HEK293 (cell line): ENCODE data around the gene CBX5.
A peak's percentile ranks its signal among the peaks of the same experiment; 100 is the strongest.

Experiments used
- CTCF ChIA-PET: fragments of 350-600 bp; formaldehyde crosslinking; extraction: SDS; loops from one replicate; lab custom pipeline; 2021; ENCODE audit warnings: antibody characterized with exemption; lab: Yijun Ruan, JAX
- POLR2A ChIA-PET: fragments of 300-600 bp; formaldehyde crosslinking; extraction: SDS; loops from one replicate; lab custom pipeline; 2020; ENCODE audit warnings: antibody characterized with exemption, inconsistent platforms; lab: Yijun Ruan, JAX
- H3K27ac ChIP-seq: fragments of 200-500 bp; sonication (Bioruptor generic); 2 replicates; pipeline ENCODE4 v1.5.1; 2014; ENCODE audit warnings: low read depth, low read length, control low read depth, inconsistent platforms; ENCODE audit errors: extremely low read depth
- H3K36me3 ChIP-seq, 2 experiments: fragments of 200-500 bp in 1 of 2; sonication (Bioruptor generic) in 1 of 2; 1 replicate in 1 of 2; 2 replicates in 1 of 2; pipeline ENCODE4 v1.5.1; 2014 to 2017; ENCODE audit warnings: inconsistent platforms in 2 of 2, low read length in 2 of 2; ENCODE audit not compliant: control insufficient read depth in 2 of 2, insufficient read depth in 1 of 2
- H3K4me1 ChIP-seq: fragments of 200-500 bp; sonication (Bioruptor generic); 2 replicates; pipeline ENCODE4 v1.5.1; 2014; ENCODE audit warnings: mild to moderate bottlenecking, low read length, inconsistent platforms; ENCODE audit not compliant: control insufficient read depth, insufficient read depth
- H3K4me3 ChIP-seq: 2 replicates; pipeline ENCODE4 v1.5.1; 2011; ENCODE audit warnings: low read depth, mild to moderate bottlenecking, control low read depth, low read length, moderate library complexity
- H3K9me3 ChIP-seq: fragments of 200-500 bp; sonication (Bioruptor generic); 2 replicates; pipeline ENCODE4 v1.5.1; 2014; ENCODE audit warnings: low read depth, low read length, inconsistent platforms; ENCODE audit not compliant: control insufficient read depth, insufficient read depth
- CTCF ChIP-seq: fragments of 450-650 bp; formaldehyde crosslinking; IDR thresholded peaks from 2 replicates; pipeline ENCODE4 v1.5.1; 2016; ENCODE audit warnings: missing biosample characterization, missing genetic modification characterization
- GLIS1 ChIP-seq: fragments of 450-650 bp; formaldehyde crosslinking; IDR thresholded peaks from 2 replicates; pipeline ENCODE4 v1.5.1; 2016; ENCODE audit warnings: missing biosample characterization, missing genetic modification characterization
- IKZF3 ChIP-seq: fragments of 450-650 bp; IDR thresholded peaks from 2 replicates; pipeline ENCODE4 v1.5.0; 2018; ENCODE audit warnings: missing biosample characterization, mild to moderate bottlenecking, missing genetic modification characterization, moderate library complexity
- KLF1 ChIP-seq: fragments of 450-650 bp; formaldehyde crosslinking; IDR thresholded peaks from 2 replicates; pipeline ENCODE4 v1.5.1; 2016; ENCODE audit warnings: missing biosample characterization, missing genetic modification characterization
- MEIS1 ChIP-seq: sonication (generic); formaldehyde crosslinking; IDR thresholded peaks from 2 replicates; pipeline ENCODE4 v1.8.1; 2022; ENCODE audit warnings: missing genetic modification reagents, mild to moderate bottlenecking, borderline replicate concordance
- MZF1 ChIP-seq: fragments of 450-650 bp; formaldehyde crosslinking; IDR thresholded peaks from 2 replicates; pipeline ENCODE4 v1.5.1; 2017; ENCODE audit warnings: missing biosample characterization, missing genetic modification characterization, borderline replicate concordance
- OSR2 ChIP-seq: fragments of 450-650 bp; formaldehyde crosslinking; IDR thresholded peaks from 2 replicates; pipeline ENCODE4 v1.5.1; 2016; ENCODE audit warnings: missing biosample characterization, missing genetic modification characterization
- REPIN1 ChIP-seq: fragments of 450-650 bp; formaldehyde crosslinking; IDR thresholded peaks from 2 replicates; pipeline ENCODE4 v1.5.1; 2017; ENCODE audit warnings: missing biosample characterization, missing genetic modification characterization, low read depth
- SCRT2 ChIP-seq: fragments of 450-650 bp; formaldehyde crosslinking; IDR thresholded peaks from 2 replicates; pipeline ENCODE4 v1.5.1; 2016; ENCODE audit warnings: missing biosample characterization, missing genetic modification characterization
- SP2 ChIP-seq: fragments of 450-650 bp; formaldehyde crosslinking; IDR thresholded peaks from 2 replicates; pipeline ENCODE4 v1.5.1; 2016; ENCODE audit warnings: missing biosample characterization, missing genetic modification characterization
- SP3 ChIP-seq: fragments of 450-650 bp; formaldehyde crosslinking; IDR thresholded peaks from 2 replicates; pipeline ENCODE4 v1.5.1; 2016; ENCODE audit warnings: missing biosample characterization, missing genetic modification characterization
- SP7 ChIP-seq: fragments of 450-650 bp; formaldehyde crosslinking; IDR thresholded peaks from 2 replicates; pipeline ENCODE4 v1.5.1; 2016; ENCODE audit warnings: missing biosample characterization, missing genetic modification characterization
- TCF7L2 ChIP-seq: IDR thresholded peaks from 2 replicates; pipeline ENCODE4 v1.6.1; 2011; ENCODE audit warnings: low read depth, mild to moderate bottlenecking, inconsistent platforms, low read length, moderate library complexity, borderline replicate concordance
- WT1 ChIP-seq: fragments of 450-650 bp; formaldehyde crosslinking; IDR thresholded peaks from 2 replicates; pipeline ENCODE4 v1.5.1; 2016; ENCODE audit warnings: missing biosample characterization, missing genetic modification characterization
- YY2 ChIP-seq: fragments of 450-650 bp; formaldehyde crosslinking; IDR thresholded peaks from 2 replicates; pipeline ENCODE4 v1.5.1; 2016; ENCODE audit warnings: missing biosample characterization, missing genetic modification characterization
- ZBTB17 ChIP-seq: fragments of 450-650 bp; formaldehyde crosslinking; IDR thresholded peaks from 2 replicates; pipeline ENCODE4 v1.5.1; 2016; ENCODE audit warnings: missing biosample characterization, missing genetic modification characterization
- ZBTB44 ChIP-seq: fragments of 450-650 bp; IDR thresholded peaks from 2 replicates; pipeline ENCODE4 v1.5.1; 2018; ENCODE audit warnings: missing biosample characterization, mild to moderate bottlenecking, missing genetic modification characterization
- ZFP37 ChIP-seq: fragments of 450-650 bp; formaldehyde crosslinking; IDR thresholded peaks from 2 replicates; pipeline ENCODE4 v1.5.1; 2016; ENCODE audit warnings: missing biosample characterization, missing genetic modification characterization
- ZNF10 ChIP-seq: fragments of 450-650 bp; formaldehyde crosslinking; IDR thresholded peaks from 2 replicates; pipeline ENCODE4 v1.5.1; 2017; ENCODE audit warnings: missing biosample characterization, missing genetic modification characterization
- ZNF157 ChIP-seq: fragments of 450-650 bp; formaldehyde crosslinking; IDR thresholded peaks from 2 replicates; pipeline ENCODE4 v1.5.1; 2016; ENCODE audit warnings: missing biosample characterization, missing genetic modification characterization
- ZNF16 ChIP-seq: fragments of 450-650 bp; formaldehyde crosslinking; IDR thresholded peaks from 2 replicates; pipeline ENCODE4 v1.5.1; 2016; ENCODE audit warnings: low read depth, missing biosample characterization, missing genetic modification characterization
- ZNF202 ChIP-seq: fragments of 450-650 bp; formaldehyde crosslinking; IDR thresholded peaks from 2 replicates; pipeline ENCODE4 v1.5.1; 2016; ENCODE audit warnings: missing biosample characterization, missing genetic modification characterization, borderline replicate concordance
- ZNF214 ChIP-seq: fragments of 450-650 bp; formaldehyde crosslinking; IDR thresholded peaks from 2 replicates; pipeline ENCODE4 v1.5.1; 2017; ENCODE audit warnings: missing biosample characterization, mild to moderate bottlenecking, missing genetic modification characterization, borderline replicate concordance
- ZNF266 ChIP-seq: fragments of 450-650 bp; formaldehyde crosslinking; IDR thresholded peaks from 2 replicates; pipeline ENCODE4 v1.5.1; 2016; ENCODE audit warnings: missing biosample characterization, missing genetic modification characterization, low read depth
- ZNF341 ChIP-seq: fragments of 450-650 bp; formaldehyde crosslinking; IDR thresholded peaks from 2 replicates; pipeline ENCODE4; 2016; ENCODE audit warnings: low read depth, missing biosample characterization, missing genetic modification characterization
- ZNF416 ChIP-seq: fragments of 450-650 bp; formaldehyde crosslinking; IDR thresholded peaks from 2 replicates; pipeline ENCODE4 v1.5.1; 2016; ENCODE audit warnings: missing biosample characterization, missing genetic modification characterization
- ZNF501 ChIP-seq: fragments of 450-650 bp; formaldehyde crosslinking; IDR thresholded peaks from 2 replicates; pipeline ENCODE4 v1.5.1; 2016; ENCODE audit warnings: missing biosample characterization, missing genetic modification characterization
- ZNF558 ChIP-seq: fragments of 450-650 bp; formaldehyde crosslinking; IDR thresholded peaks from 2 replicates; pipeline ENCODE4 v1.5.1; 2016; ENCODE audit warnings: missing biosample characterization, missing genetic modification characterization
- ZNF658 ChIP-seq: fragments of 450-650 bp; formaldehyde crosslinking; IDR thresholded peaks from 2 replicates; pipeline ENCODE4; 2016; ENCODE audit warnings: missing biosample characterization, missing genetic modification characterization
- ZNF704 ChIP-seq: fragments of 450-650 bp; formaldehyde crosslinking; IDR thresholded peaks from 2 replicates; pipeline ENCODE4 v1.5.1; 2016; ENCODE audit warnings: missing biosample characterization, missing genetic modification characterization
- ZXDB ChIP-seq: fragments of 450-650 bp; formaldehyde crosslinking; IDR thresholded peaks from 2 replicates; pipeline ENCODE4 v1.5.1; 2016; ENCODE audit warnings: missing biosample characterization, missing genetic modification characterization

Gene CBX5

GRCh38 chr12:54279632-54280467 lies at the start of gene CBX5 (continued):
- TF ChIP-seq ZNF558 (tag by site-specific recombination) (peak; percentile 13; the same call in 1 of the 2 replicates), TCF7L2 (no peak), ZNF704 (no peak), YY2 (tag by site-specific recombination) (peak; percentile 80; the same call in 1 of the 2 replicates), GLIS1 (peak; percentile 30; the same call in 1 of the 2 replicates), ZNF10 (tag by site-specific recombination) (peak; percentile 41; the same call in 1 of the 2 replicates), IKZF3 (tag by site-specific recombination) (peak; percentile 97), ZNF501 (tag by site-specific recombination) (peak; percentile 90), ZNF658 (no peak), ZBTB17 (peak; percentile 88), ZNF214 (tag by site-specific recombination) (no peak), OSR2 (tag by site-specific recombination) (peak; percentile 40; the same call in 1 of the 2 replicates), WT1 (tag by site-specific recombination) (peak; percentile 56), SP2 (tag by site-specific recombination) (peak; percentile 97), SP7 (tag by site-specific recombination) (peak; percentile 81), ZNF416 (tag by site-specific recombination) (no peak), ZFP37 (tag by site-specific recombination) (peak; percentile 90), KLF1 (tag by site-specific recombination) (no peak), MZF1 (tag by site-specific recombination) (0 out of 2 replicates have a peak, but pooled peaks have one; percentile 9), ZBTB44 (no peak)

GRCh38 chr12:54328595-54329337 lies 48.8 kb upstream of the CBX5 start:
- ChIA-PET POLR2A (interaction anchor here (1.3 to 1.7 kb wide), 3 partner anchors 12 to 49 kb away, joined by 3 to 6 read pairs (median 3); partner anchors contain the start of genes CBX5 and HNRNPA1), CTCF (interaction anchor here (0.6 to 5.8 kb wide), 8 partner anchors 7 to 172 kb away, joined by 3 to 69 read pairs (median 5); no protein-coding TSS in a partner anchor)
- Histone ChIP-seq H3K36me3 (peaks cover 0 to 6% of the 10 kb centered on the region in 2 experiments; a peak in 2 of 3 replicates), H3K4me1 (no peaks in the 10 kb centered on the region; the same call in 1 of the 2 replicates), H3K4me3 (no peak overlapping the region), H3K27ac (no peak overlapping the region), H3K9me3 (no peaks in the 10 kb centered on the region)
- no peak for TF ChIP-seq ZNF341 (tag by site-specific recombination)
- TF ChIP-seq ZNF266 (tag by site-specific recombination), result no peak
- TF ChIP-seq ZXDB (tag by site-specific recombination), result peak; percentile 86
- no peak for TF ChIP-seq CTCF (tag by site-specific recombination)
- no peak for TF ChIP-seq ZNF157
- no peak for TF ChIP-seq ZNF16 (tag by site-specific recombination)
- TF ChIP-seq MEIS1, result no peak
- no peak for TF ChIP-seq SP3 (tag by site-specific recombination)
- no peak for TF ChIP-seq ZNF202 (tag by site-specific recombination)
- no peak for TF ChIP-seq REPIN1 (tag by site-specific recombination)
- TF ChIP-seq ZBTB17, result peak; percentile 33; the same call in 1 of the 2 replicates
- TF ChIP-seq SCRT2 (tag by site-specific recombination), result 0 out of 2 replicates have a peak, but pooled peaks have one; percentile 26
